SK-N-SH treated with all-trans-retinoic acid at 6 μM for 48 hours (cell line): Measurements from ENCODE around the gene MRC1.

Experiments used
- ATAC-seq: fragments of 200-7000 bp; cut with Tn5 transposase; 3 replicates; pipeline ENCODE4 v1.9.1; 2020; ENCODE audit warnings: mild to moderate bottlenecking, moderate library complexity
- ARNTL ChIP-seq: fragments of 450-650 bp; formaldehyde crosslinking; IDR thresholded peaks from 2 replicates; pipeline ENCODE4 v1.5.0; 2020; ENCODE audit warnings: low read depth, mild to moderate bottlenecking, moderate library complexity, borderline replicate concordance
- BACH2 ChIP-seq: fragments of 250-450 bp; sonication (Bioruptor Pico); IDR thresholded peaks from 2 replicates; pipeline ENCODE4 v1.9.0; 2021; ENCODE audit warnings: mild to moderate bottlenecking, borderline replicate concordance
- CSDC2 ChIP-seq: fragments of 250-450 bp; sonication (Bioruptor Pico); IDR thresholded peaks from 2 replicates; pipeline ENCODE4 v1.5.0; 2020; ENCODE audit warnings: mild to moderate bottlenecking, moderate library complexity
- CSRNP3 ChIP-seq: fragments of 250-450 bp; sonication (Bioruptor Pico); IDR thresholded peaks from 2 replicates; pipeline ENCODE4 v1.5.1; 2021; ENCODE audit warnings: mild to moderate bottlenecking, moderate library complexity
- ESRRG ChIP-seq: fragments of 250-450 bp; sonication (Bioruptor Pico); IDR thresholded peaks from 2 replicates; pipeline ENCODE4 v1.6.1; 2021; ENCODE audit warnings: mild to moderate bottlenecking
- GLIS3 ChIP-seq: fragments of 250-450 bp; sonication (Bioruptor Pico); IDR thresholded peaks from 2 replicates; pipeline ENCODE4 v1.5.0; 2020; ENCODE audit warnings: mild to moderate bottlenecking, moderate library complexity
- ISL1 ChIP-seq: fragments of 250-450 bp; sonication (Bioruptor Pico); IDR thresholded peaks from 2 replicates; pipeline ENCODE4 v2.1.2; 2022; ENCODE audit warnings: mild to moderate bottlenecking, moderate library complexity
- OSR1 ChIP-seq: fragments of 250-450 bp; sonication (Bioruptor Pico); IDR thresholded peaks from 2 replicates; pipeline ENCODE4 v1.8.0; 2022; ENCODE audit warnings: moderate library complexity, mild to moderate bottlenecking, inconsistent platforms
- PATZ1 ChIP-seq: fragments of 250-450 bp; sonication (Bioruptor Pico); IDR thresholded peaks from 2 replicates; pipeline ENCODE4 v1.8.0; 2020; ENCODE audit warnings: mild to moderate bottlenecking, moderate library complexity, borderline replicate concordance
- POU6F1 ChIP-seq: fragments of 250-450 bp; sonication (Bioruptor Pico); IDR thresholded peaks from 2 replicates; pipeline ENCODE4 v1.8.0; 2021; ENCODE audit warnings: low read depth, mild to moderate bottlenecking, moderate library complexity, borderline replicate concordance
- RARB ChIP-seq: fragments of 250-450 bp; sonication (Bioruptor Pico); IDR thresholded peaks from 2 replicates; pipeline ENCODE4 v1.8.0; 2021; ENCODE audit warnings: mild to moderate bottlenecking, moderate library complexity
- TCF4 ChIP-seq: fragments of 250-450 bp; sonication (Bioruptor Pico); IDR thresholded peaks from 2 replicates; pipeline ENCODE4 v1.8.0; 2021; ENCODE audit warnings: mild to moderate bottlenecking, moderate library complexity, borderline replicate concordance
- TOX ChIP-seq: fragments of 250-450 bp; sonication (Bioruptor Pico); IDR thresholded peaks from 2 replicates; pipeline ENCODE4 v1.8.0; 2021; ENCODE audit warnings: mild to moderate bottlenecking, moderate library complexity, borderline replicate concordance
- TSHZ2 ChIP-seq: fragments of 250-450 bp; sonication (Bioruptor Pico); IDR thresholded peaks from 2 replicates; pipeline ENCODE4 v1.5.0; 2020; ENCODE audit warnings: mild to moderate bottlenecking, moderate library complexity
- ZC3H10 ChIP-seq: fragments of 250-450 bp; sonication (Bioruptor Pico); IDR thresholded peaks from 2 replicates; pipeline ENCODE4 v1.5.1; 2021; ENCODE audit warnings: mild to moderate bottlenecking, moderate library complexity
- ZFP3 ChIP-seq: fragments of 250-450 bp; sonication (Bioruptor Pico); IDR thresholded peaks from 2 replicates; pipeline ENCODE4 v1.5.0; 2020; ENCODE audit warnings: mild to moderate bottlenecking, moderate library complexity
- ZFP30 ChIP-seq: fragments of 450-650 bp; formaldehyde crosslinking; IDR thresholded peaks from 2 replicates; pipeline ENCODE4 v1.5.0; 2022; ENCODE audit warnings: mild to moderate bottlenecking, moderate library complexity
- ZNF565 ChIP-seq: fragments of 450-650 bp; formaldehyde crosslinking; conservative IDR thresholded peaks from 2 replicates; pipeline ENCODE4 v1.5.0; 2020; ENCODE audit warnings: low read depth, mild to moderate bottlenecking, moderate library complexity
- ZNF8 ChIP-seq: fragments of 450-650 bp; formaldehyde crosslinking; IDR thresholded peaks from 2 replicates; pipeline ENCODE4 v1.5.0; 2020; ENCODE audit warnings: mild to moderate bottlenecking, moderate library complexity

The MRC1 gene

GRCh38 chr10:17891435-17891834 lies 82.3 kb downstream of the MRC1 start:
- no peak for TF ChIP-seq GLIS3 (CRISPR knock-in tag)
- TF ChIP-seq OSR1 (CRISPR knock-in tag): no peak
- no peak for TF ChIP-seq TOX
- no peak for TF ChIP-seq TSHZ2 (CRISPR knock-in tag)
- TF ChIP-seq CSRNP3 (CRISPR knock-in tag): no peak
- no peak for TF ChIP-seq ZFP30 (CRISPR knock-in tag)
- TF ChIP-seq ZC3H10 (CRISPR knock-in tag): no peak
- no peak for TF ChIP-seq ZFP3
- no peak for TF ChIP-seq ISL1 (CRISPR knock-in tag)
- no peak for TF ChIP-seq POU6F1 (CRISPR knock-in tag)
- no peak for TF ChIP-seq CSDC2
- no peak for TF ChIP-seq ZNF8 (CRISPR knock-in tag)
- no peak for TF ChIP-seq TCF4 (CRISPR knock-in tag)
- TF ChIP-seq BACH2 (CRISPR knock-in tag): no peak
- no peak for TF ChIP-seq PATZ1 (CRISPR knock-in tag)
- TF ChIP-seq ARNTL: no peak
- TF ChIP-seq RARB: no peak
- ATAC-seq: no peak

GRCh38 chr10:17904564-17904963 lies 95.4 kb downstream of the MRC1 start:
- no peak for ATAC-seq
- TF ChIP-seq ZNF8 (CRISPR knock-in tag): no peak
- TF ChIP-seq ESRRG: no peak
- no peak for TF ChIP-seq TCF4 (CRISPR knock-in tag)
- TF ChIP-seq OSR1 (CRISPR knock-in tag): no peak
- no peak for TF ChIP-seq TSHZ2 (CRISPR knock-in tag)
- TF ChIP-seq PATZ1 (CRISPR knock-in tag): no peak
- no peak for TF ChIP-seq TOX
- TF ChIP-seq ZNF565 (CRISPR knock-in tag): no peak
- TF ChIP-seq GLIS3 (CRISPR knock-in tag): no peak
- TF ChIP-seq BACH2 (CRISPR knock-in tag): no peak
- TF ChIP-seq ZC3H10 (CRISPR knock-in tag): no peak
- no peak for TF ChIP-seq RARB
- no peak for TF ChIP-seq POU6F1 (CRISPR knock-in tag)
- TF ChIP-seq CSDC2: no peak
